GM18519 (cell line): ENCODE measurements around the gene RNF8.
A peak's percentile ranks its signal among the peaks of the same experiment; 100 is the strongest.
"Not testable (repeated sequence)": the region's sequence is repeated elsewhere in the genome, so short reads cannot be mapped to it uniquely, and the experiment has no call there.

Source experiments
- ATAC-seq: cut with Tn5 transposase; IDR thresholded peaks from one replicate; pipeline ENCODE4 v1.9.1; 2021; ENCODE audit warnings: mild to moderate bottlenecking, moderate library complexity; ENCODE audit not compliant: unreplicated experiment, low FRiP score

RNF8 gene, protein sequence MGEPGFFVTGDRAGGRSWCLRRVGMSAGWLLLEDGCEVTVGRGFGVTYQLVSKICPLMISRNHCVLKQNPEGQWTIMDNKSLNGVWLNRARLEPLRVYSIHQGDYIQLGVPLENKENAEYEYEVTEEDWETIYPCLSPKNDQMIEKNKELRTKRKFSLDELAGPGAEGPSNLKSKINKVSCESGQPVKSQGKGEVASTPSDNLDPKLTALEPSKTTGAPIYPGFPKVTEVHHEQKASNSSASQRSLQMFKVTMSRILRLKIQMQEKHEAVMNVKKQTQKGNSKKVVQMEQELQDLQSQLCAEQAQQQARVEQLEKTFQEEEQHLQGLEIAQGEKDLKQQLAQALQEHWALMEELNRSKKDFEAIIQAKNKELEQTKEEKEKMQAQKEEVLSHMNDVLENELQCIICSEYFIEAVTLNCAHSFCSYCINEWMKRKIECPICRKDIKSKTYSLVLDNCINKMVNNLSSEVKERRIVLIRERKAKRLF

DNA sequence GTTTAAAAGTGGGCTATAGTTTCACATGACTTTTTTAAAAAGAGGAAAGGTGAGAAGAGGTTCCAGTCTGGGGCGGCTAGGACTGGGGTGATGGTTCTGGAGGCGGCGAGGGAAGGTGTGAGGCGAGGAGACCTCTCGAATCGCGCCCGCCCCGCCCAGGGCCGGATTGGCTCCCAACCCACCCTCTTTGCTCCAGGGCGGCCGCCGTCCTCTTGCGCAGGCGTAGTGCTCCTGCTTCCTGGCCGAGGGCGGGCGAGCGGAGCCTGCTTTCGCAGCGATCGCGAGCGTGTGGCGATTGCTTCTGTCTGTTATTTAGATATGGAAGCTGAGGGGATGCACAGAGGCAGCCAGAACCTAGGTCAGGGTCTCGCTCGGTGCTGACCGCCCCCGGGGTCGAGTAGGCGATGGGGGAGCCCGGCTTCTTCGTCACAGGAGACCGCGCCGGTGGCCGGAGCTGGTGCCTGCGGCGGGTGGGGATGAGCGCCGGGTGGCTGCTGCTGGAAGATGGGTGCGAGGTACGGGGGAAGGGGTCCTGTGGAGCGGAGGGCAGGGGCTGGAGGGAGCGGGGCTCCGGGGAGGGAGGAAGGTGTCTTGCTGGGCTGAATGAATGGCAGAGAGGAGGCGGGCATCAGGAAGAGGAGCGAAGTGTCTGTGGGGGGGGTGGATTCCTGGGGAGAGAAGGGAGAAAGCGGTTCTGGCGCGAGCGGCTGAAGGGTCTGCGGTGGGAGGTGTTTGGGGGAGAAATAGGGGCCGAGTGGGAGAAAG lies at the start of gene RNF8:
TSS of gene RNF8 (plus strand) at position 223 of the 765 bp plus-strand sequence. CDS start at position 405, 182 bp downstream.
- ATAC-seq: peak; percentile 62

DNA sequence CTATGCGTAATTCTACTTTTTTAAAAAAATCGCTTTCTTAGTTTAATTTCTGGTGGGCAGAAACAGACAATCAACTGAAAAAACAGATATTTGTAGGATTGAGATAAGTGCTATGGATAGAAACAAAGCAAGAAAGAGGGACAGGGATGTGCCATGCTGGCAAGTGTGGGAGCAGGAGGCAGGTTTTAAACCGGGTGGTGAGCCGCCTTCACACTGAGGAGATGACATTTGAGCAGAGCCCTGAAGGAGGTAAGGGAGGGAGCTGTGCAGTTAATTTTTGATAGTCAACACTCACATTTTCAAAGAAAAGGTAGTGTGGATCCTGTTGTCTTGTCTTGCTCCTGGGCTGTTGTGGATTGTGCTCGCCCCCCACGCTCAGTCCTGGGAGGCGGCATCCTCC lies 49.0 kb upstream of the RNF8 start:
- ATAC-seq: no peak

DNA sequence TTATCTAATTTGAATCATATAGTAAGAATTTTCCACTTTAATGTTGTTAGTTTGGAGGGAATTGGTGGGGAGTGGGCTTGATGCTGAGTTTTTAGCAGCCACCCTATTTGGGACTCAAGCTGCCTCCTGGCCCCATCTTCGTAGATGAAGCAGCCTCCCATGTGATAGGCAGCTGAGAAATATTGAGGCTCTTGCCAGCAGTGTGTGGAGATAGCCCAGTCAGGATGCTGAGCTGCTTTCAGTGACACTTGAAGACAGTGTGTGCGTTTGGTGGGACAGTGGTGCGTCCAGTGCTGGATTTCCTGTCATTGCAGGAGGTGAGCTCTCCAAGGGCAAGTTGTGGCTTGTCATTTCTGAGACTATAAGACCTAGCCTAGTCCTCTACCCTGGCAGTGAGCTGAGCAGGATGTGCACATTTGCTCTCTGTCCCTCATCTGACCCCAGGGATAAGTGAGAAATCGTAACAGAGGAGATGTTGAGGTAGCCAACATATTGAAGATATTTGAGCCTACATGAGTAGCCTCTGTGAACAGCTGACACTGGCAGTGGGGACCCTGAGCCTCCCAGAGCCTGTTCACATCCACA lies 47.9 kb upstream of the RNF8 start:
- no peak for ATAC-seq

DNA sequence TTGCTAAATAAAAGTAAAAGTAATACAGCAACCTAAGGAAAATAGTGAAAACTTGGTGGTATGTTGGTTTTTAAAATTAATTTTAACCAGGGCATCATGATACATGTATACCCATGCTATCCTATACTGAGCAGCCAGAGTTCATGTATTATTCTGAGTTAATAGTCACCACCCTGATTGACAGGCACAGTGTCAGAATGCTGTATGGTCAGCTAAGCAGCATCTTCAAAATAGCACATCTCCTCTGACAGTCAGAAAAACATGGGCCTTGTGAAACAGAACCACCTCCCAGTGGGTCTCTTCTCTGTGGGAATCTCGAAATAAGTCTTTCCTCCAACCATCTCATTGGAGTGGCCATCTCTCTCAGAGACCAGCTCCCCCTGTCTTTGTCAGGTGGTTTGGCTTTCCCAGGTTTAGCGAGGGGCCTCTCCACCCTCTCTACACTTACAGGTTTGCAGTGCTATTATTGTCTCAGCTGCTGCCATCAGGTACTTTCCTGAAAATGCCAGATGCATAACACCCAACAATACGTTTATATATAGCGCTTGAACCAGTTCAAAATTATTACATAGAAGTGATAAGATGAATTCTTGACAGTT lies 47.1 kb upstream of the RNF8 start:
- ATAC-seq: no peak

DNA sequence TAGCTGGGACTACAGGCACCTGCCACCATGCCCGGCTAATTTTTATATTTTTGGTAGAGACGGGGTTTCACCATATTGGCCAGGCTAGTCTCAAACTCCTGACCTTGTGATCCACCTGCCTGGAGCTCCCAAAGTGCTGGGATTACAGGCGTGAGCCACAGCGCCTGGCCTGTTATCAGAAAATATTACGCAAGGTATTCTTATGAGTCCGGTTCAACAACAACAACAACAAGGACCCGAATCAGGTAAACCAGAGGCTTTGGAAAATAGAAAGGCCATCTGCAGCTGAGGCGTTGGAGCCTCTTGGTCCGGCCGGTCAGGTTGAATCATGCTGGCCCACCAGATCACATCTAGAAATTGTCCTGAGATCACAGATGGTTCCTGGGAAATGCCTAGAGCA lies 46.3 kb upstream of the RNF8 start:
- not testable (repeated sequence) for ATAC-seq

- no peak for ATAC-seq
Observed at GRCh38 chr6:37308069-37308815, 45.5 kb upstream of the RNF8 start.

- no peak for ATAC-seq
Observed at GRCh38 chr6:37309046-37309445, 44.7 kb upstream of the RNF8 start.

GRCh38 chr6:37309692-37310091 lies 44.1 kb upstream of the RNF8 start:
- no peak for ATAC-seq

DNA sequence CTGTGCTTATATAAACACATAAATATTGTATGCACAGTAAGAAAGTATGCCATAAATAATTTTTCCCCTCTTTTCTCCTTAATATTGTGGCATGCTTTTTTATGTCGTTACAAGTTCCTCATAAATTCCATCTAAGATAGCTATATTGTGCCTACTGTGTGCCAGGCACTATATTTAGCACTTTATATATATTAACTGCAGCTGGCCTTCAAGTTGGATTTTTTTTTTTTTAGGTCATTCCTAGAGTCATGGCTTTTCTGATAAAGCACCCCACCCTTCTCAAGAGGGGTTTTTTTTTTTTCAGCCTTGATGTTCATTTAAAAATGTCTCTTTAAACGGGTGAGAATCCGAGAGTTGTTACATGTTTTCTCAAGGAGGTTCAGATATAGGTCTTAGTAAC lies 42.8 kb upstream of the RNF8 start:
- no peak for ATAC-seq

DNA sequence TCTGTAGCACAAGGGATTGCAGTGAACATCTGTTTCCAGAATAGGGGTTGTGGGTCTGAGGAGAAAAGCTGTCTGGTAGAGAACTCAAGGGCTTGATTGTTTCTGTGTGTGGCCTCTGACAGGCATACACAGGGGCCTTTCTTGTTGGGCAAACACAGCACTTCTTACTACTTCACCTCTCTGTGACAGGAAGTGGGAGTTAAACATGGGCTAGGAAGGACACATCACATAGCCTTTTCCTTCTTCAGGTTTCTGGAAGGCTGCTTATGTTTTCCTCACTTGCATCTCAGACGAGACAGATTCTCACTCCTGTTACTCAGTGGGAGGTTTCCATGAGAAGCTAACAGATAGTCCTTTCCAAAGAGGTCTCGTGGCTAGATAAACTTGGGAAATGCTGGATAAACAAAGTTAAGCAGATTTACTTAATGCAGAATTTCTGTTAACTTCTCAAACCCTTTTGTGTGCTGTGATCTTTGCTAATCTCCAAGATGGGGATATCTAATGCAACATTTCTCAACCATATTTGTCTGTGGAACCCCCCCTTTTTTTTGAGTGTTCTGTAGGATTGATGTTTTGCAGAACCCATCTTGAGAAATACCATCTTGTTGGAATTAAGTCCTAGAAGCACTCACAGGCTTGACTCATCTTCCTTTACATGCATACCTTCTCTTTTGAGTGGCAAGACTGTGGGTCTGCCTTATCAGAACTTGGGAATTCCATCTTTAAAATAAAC lies 41.9 kb upstream of the RNF8 start:
- no peak for ATAC-seq

- no peak for ATAC-seq
Observed at GRCh38 chr6:37313723-37314486, 39.9 kb upstream of the RNF8 start.

GRCh38 chr6:37314487-37315156 lies 39.2 kb upstream of the RNF8 start:
- no peak for ATAC-seq

DNA sequence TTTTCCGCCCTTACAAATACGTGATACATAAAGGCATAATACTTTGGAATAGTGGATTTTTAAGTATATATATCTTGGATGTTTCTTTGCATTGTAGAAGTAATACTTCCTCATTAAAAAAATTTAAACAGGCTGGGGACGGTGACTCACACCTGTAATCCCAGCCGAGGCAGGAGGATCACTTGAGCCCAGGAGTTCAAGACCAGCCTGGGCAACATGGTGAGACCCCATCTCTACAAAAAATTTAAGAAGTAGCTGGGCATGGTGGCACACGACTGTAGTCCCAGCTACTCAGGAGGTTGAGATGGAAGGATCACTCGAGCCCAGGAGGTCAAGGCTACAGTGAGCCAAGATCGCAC lies 38.6 kb upstream of the RNF8 start:
- ATAC-seq: no peak

DNA sequence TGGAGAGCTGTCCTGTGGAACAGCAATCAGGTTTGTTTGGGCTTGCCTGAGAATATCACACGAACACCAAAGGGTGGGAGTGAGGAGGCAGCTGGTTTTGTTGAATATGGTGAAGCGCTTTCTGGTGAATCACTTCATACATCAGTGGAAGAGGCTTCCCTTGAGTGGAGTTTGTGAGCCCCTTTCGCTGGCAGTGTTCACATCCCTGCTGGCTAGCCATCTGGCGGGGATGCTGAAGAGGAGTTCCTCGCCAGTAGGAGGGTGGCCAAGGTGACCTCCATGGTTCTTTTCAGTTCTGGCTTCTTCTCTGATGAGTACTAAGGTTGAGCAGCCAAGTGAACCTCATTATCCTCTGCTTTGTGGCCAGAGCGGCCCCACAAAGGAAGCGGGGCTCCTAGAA lies 37.7 kb upstream of the RNF8 start:
- ATAC-seq: no peak

- ATAC-seq: no peak
Observed at GRCh38 chr6:37317312-37318038, 36.3 kb upstream of the RNF8 start.

DNA sequence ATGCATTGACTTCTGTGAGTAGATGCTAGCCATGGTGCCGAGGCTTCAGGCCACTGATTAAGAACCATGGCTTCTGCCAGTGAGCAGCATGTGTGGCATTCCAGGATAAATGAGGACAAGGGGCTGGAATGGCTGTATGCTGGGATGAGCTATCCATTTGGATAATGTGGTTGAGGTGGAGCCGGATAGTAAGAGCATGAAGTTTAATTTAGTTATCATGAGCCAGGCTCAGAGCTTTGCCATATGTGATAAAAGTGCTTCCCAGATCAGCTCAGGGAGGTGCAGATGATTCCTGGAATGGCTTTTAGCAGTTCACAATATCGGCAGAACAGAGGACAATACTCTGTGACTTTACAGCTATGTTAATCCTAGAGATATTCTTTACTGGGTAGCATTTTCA lies 34.6 kb upstream of the RNF8 start:
- no peak for ATAC-seq

GRCh38 chr6:37319856-37320480 lies 33.8 kb upstream of the RNF8 start:
- no peak for ATAC-seq
